Measurements from ENCODE around the gene ELOVL1. TPM values are rescaled to one million over a fixed set of nuclear protein-coding genes. Genes with fewer than 3 reads are reported as not detected.

The ELOVL1 gene
- total RNA-seq, 1 donor from 2014 or later = 52.2 TPM

- Mint-ChIP-seq H3K27ac (peak overlapping the region; percentile 98), H3K36me3 (peaks cover 24% of the 10 kb centered on the region), H3K27me3 (no peaks in the 10 kb centered on the region), H3K9me3 (no peaks in the 10 kb centered on the region), H3K4me1 (ENCODE audit: unreplicated experiment) (peaks cover 28% of the 10 kb centered on the region), H3K4me3 (peak overlapping the region; percentile 98)
- no peak for DNase-seq (ENCODE audit: extremely low spot score, unreplicated experiment)
- peak; percentile 55 for TF ChIP-seq CTCF (conservative IDR thresholded peaks at IDR 0.05)
These were observed 9.6 kb downstream of the ELOVL1 start for GRCh38 chr1:43358121-43358745.

GRCh38 chr1:43357251-43357650, 10.6 kb downstream of the ELOVL1 start:
- peaks cover 19% of the 10 kb centered on the region for H3K36me3 Mint-ChIP-seq
- no peak overlapping the region for H3K27ac Mint-ChIP-seq
- no peak for TF ChIP-seq CTCF (conservative IDR thresholded peaks at IDR 0.05)
- peak overlapping the region; percentile 18 for H3K4me3 Mint-ChIP-seq
- no peak for DNase-seq (ENCODE audit: extremely low spot score, unreplicated experiment)
- no peaks in the 10 kb centered on the region for H3K27me3 Mint-ChIP-seq
- H3K9me3 Mint-ChIP-seq = no peaks in the 10 kb centered on the region
- H3K4me1 Mint-ChIP-seq (ENCODE audit: unreplicated experiment) = peaks cover 28% of the 10 kb centered on the region

- Mint-ChIP-seq H3K4me1 (ENCODE audit: unreplicated experiment) (peaks cover 12% of the 10 kb centered on the region), H3K27me3 (no peaks in the 10 kb centered on the region), H3K4me3 (no peak overlapping the region), H3K36me3 (peaks cover 4% of the 10 kb centered on the region), H3K27ac (no peak overlapping the region), H3K9me3 (no peaks in the 10 kb centered on the region)
- no peak for DNase-seq (ENCODE audit: extremely low spot score, unreplicated experiment)
- TF ChIP-seq CTCF (conservative IDR thresholded peaks at IDR 0.05) = no peak
These were observed 12.9 kb downstream of the ELOVL1 start for GRCh38 chr1:43354936-43355335.

- H3K36me3 Mint-ChIP-seq = no peaks in the 10 kb centered on the region
- DNase-seq (ENCODE audit: extremely low spot score, unreplicated experiment) = no peak
- peaks cover 12% of the 10 kb centered on the region for H3K4me1 Mint-ChIP-seq (ENCODE audit: unreplicated experiment)
- no peaks in the 10 kb centered on the region for H3K27me3 Mint-ChIP-seq
- no peak overlapping the region for H3K4me3 Mint-ChIP-seq
- no peak for TF ChIP-seq CTCF (conservative IDR thresholded peaks at IDR 0.05)
- no peaks in the 10 kb centered on the region for H3K9me3 Mint-ChIP-seq
- H3K27ac Mint-ChIP-seq = no peak overlapping the region
These were observed 13.3 kb downstream of the ELOVL1 start for GRCh38 chr1:43354471-43354870.

- peak overlapping the region; percentile 19 for H3K27ac Mint-ChIP-seq
- H3K9me3 Mint-ChIP-seq = no peaks in the 10 kb centered on the region
- peaks cover 2% of the 10 kb centered on the region for H3K27me3 Mint-ChIP-seq
- H3K36me3 Mint-ChIP-seq = no peaks in the 10 kb centered on the region
- H3K4me3 Mint-ChIP-seq = no peak overlapping the region
- TF ChIP-seq CTCF (conservative IDR thresholded peaks at IDR 0.05) = no peak
- H3K4me1 Mint-ChIP-seq (ENCODE audit: unreplicated experiment) = peaks cover 10% of the 10 kb centered on the region
- DNase-seq (ENCODE audit: extremely low spot score, unreplicated experiment) = no peak
These were observed 14.9 kb downstream of the ELOVL1 start for GRCh38 chr1:43352881-43353280.

- peaks cover 7% of the 10 kb centered on the region for H3K4me1 Mint-ChIP-seq (ENCODE audit: unreplicated experiment)
- TF ChIP-seq CTCF (conservative IDR thresholded peaks at IDR 0.05) = no peak
- H3K27me3 Mint-ChIP-seq = peaks cover 4% of the 10 kb centered on the region
- H3K9me3 Mint-ChIP-seq = no peaks in the 10 kb centered on the region
- H3K4me3 Mint-ChIP-seq = no peak overlapping the region
- H3K36me3 Mint-ChIP-seq = no peaks in the 10 kb centered on the region
- peak overlapping the region; percentile 19 for H3K27ac Mint-ChIP-seq
- DNase-seq (ENCODE audit: extremely low spot score, unreplicated experiment) = no peak
These were observed 15.5 kb downstream of the ELOVL1 start for GRCh38 chr1:43352351-43352705.
